Activated naive CD8-positive, alpha-beta T cell (primary cell): ENCODE results near the gene ADAMTSL1.
"Not testable (repeated sequence)": the region's sequence is repeated elsewhere in the genome, so short reads cannot be mapped to it uniquely, and the experiment has no call there.

Experiments used
- H3K27ac Mint-ChIP-seq: one replicate; pipeline ENCODE4 v1.8.0; 2021; ENCODE audit warnings: mixed read lengths
- H3K27me3 Mint-ChIP-seq: one replicate; pipeline ENCODE4 v1.8.0; 2021; ENCODE audit warnings: mixed read lengths
- H3K36me3 Mint-ChIP-seq: one replicate; pipeline ENCODE4 v1.8.0; 2021; ENCODE audit warnings: mixed read lengths
- H3K4me1 Mint-ChIP-seq: one replicate; pipeline ENCODE4 v1.8.0; 2021; ENCODE audit warnings: low read depth, mixed read lengths
- H3K4me3 Mint-ChIP-seq: one replicate; pipeline ENCODE4 v1.8.0; 2021; ENCODE audit warnings: mild to moderate bottlenecking, mixed read lengths
- H3K9me3 Mint-ChIP-seq: one replicate; pipeline ENCODE4 v1.8.0; 2021; ENCODE audit warnings: low read depth, mixed read lengths

Gene ADAMTSL1

DNA sequence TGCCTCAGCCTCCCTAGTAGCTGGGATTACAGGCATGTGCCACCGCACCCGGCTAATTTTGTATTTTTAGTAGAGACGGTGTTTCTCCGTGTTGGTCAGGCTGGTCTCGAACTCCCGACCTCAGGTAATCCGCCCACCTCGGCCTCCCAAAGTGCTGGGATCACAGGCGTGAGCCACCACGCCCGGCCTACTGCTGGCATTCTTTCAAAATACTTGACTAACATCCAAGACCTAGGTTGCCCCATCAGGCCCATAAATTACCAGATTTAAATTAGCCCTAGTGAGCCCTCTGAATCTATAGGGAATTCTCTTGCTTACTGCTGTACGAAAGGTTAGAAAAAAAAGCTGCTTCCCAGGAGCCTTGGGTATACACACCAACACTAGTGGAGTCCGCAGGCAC is 456.7 kb downstream of the ADAMTSL1 start:
- H3K36me3 Mint-ChIP-seq, H3K9me3 Mint-ChIP-seq, H3K4me3 Mint-ChIP-seq, H3K4me1 Mint-ChIP-seq, H3K27me3 Mint-ChIP-seq, H3K27ac Mint-ChIP-seq: not testable (repeated sequence)

GRCh38 chr9:18935541-18935940 is 461.6 kb downstream of the ADAMTSL1 start:
- Mint-ChIP-seq H3K27ac (no peak overlapping the region), H3K4me3 (no peak overlapping the region), H3K9me3 (peaks cover 7% of the 10 kb centered on the region), H3K4me1 (no peaks in the 10 kb centered on the region), H3K27me3 (peaks cover 2% of the 10 kb centered on the region), H3K36me3 (peaks cover 6% of the 10 kb centered on the region)

GRCh38 chr9:18936094-18936871 is 462.3 kb downstream of the ADAMTSL1 start:
- H3K4me3 Mint-ChIP-seq, result no peak overlapping the region
- H3K27ac Mint-ChIP-seq, result no peak overlapping the region
- peaks cover 7% of the 10 kb centered on the region for H3K9me3 Mint-ChIP-seq
- H3K4me1 Mint-ChIP-seq, result no peaks in the 10 kb centered on the region
- peaks cover 6% of the 10 kb centered on the region for H3K36me3 Mint-ChIP-seq
- H3K27me3 Mint-ChIP-seq, result peaks cover 2% of the 10 kb centered on the region

- no peak overlapping the region for H3K4me3 Mint-ChIP-seq
- H3K9me3 Mint-ChIP-seq, result no peaks in the 10 kb centered on the region
- H3K27ac Mint-ChIP-seq, result no peak overlapping the region
- H3K27me3 Mint-ChIP-seq, result no peaks in the 10 kb centered on the region
- H3K4me1 Mint-ChIP-seq, result no peaks in the 10 kb centered on the region
- H3K36me3 Mint-ChIP-seq, result peaks cover 3% of the 10 kb centered on the region
These were observed 466.0 kb downstream of the ADAMTSL1 start for GRCh38 chr9:18939943-18940342.

DNA sequence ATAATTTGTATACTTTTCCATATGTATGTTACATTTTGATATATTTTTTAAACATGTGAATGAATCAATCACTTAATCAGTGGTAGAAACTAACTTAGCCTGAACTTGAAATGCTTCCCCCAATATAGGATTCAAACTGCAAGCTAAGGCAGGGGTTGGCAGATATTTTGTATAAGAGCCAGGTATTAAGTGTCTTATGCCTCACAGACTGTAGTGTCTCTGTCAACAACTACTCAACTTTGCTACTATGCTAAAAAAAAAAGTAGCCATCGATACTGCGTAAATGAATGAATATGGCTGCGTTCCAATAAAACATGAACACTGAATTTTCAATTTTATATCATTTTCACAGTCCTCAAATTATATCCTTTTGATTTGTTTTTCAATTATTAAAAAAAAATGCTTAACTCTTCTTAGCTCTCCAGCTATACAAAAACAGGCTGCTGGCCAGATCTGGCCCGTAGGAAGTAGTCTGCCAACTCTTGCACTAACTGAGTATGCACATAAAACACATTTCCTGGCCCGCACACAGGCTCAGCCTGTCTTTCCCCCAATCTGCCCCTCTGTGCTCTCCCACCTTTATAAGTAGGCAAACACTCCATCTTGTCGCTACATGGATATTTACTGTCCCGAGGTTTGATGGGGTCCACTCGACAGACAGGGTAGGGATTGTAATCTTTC is 467.2 kb downstream of the ADAMTSL1 start:
- no peak overlapping the region for H3K27ac Mint-ChIP-seq
- H3K9me3 Mint-ChIP-seq, result no peaks in the 10 kb centered on the region
- no peaks in the 10 kb centered on the region for H3K27me3 Mint-ChIP-seq

GRCh38 chr9:18942801-18943200 is 468.8 kb downstream of the ADAMTSL1 start:
- H3K9me3 Mint-ChIP-seq, result no peaks in the 10 kb centered on the region
- H3K36me3 Mint-ChIP-seq, result no peaks in the 10 kb centered on the region
- peaks cover 1% of the 10 kb centered on the region for H3K27me3 Mint-ChIP-seq
- no peak overlapping the region for H3K27ac Mint-ChIP-seq
- no peaks in the 10 kb centered on the region for H3K4me1 Mint-ChIP-seq
- H3K4me3 Mint-ChIP-seq, result no peak overlapping the region

More for the DNA sequence above, 467.2 kb downstream of the ADAMTSL1 start:
- Mint-ChIP-seq H3K4me1 (no peaks in the 10 kb centered on the region), H3K36me3 (peaks cover 3% of the 10 kb centered on the region), H3K4me3 (no peak overlapping the region)

DNA sequence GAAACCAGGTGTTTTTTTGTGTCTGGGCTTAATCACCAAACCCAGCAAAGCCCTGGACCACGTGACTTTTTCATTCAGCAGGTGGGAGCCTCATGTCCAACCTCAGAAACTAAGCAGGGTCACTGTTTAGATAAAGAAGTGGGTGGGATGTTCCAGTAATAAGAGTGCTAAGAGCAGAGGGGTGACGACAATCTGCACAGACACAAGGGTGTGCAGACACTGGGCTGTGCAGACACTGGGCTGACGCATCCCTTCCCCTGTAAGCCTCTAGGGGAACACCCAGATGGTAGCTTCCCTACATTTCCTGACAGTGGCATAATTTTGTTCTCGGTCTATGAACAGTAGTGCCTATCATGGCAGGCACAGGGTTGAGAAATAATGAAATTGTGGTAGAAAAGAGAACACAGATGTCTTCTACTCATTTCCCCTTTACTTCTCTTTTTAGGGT is 474.0 kb downstream of the ADAMTSL1 start:
- Mint-ChIP-seq H3K9me3 (no peaks in the 10 kb centered on the region), H3K36me3 (no peaks in the 10 kb centered on the region), H3K27me3 (peaks cover 1% of the 10 kb centered on the region), H3K27ac (no peak overlapping the region), H3K4me1 (no peaks in the 10 kb centered on the region), H3K4me3 (no peak overlapping the region)

DNA sequence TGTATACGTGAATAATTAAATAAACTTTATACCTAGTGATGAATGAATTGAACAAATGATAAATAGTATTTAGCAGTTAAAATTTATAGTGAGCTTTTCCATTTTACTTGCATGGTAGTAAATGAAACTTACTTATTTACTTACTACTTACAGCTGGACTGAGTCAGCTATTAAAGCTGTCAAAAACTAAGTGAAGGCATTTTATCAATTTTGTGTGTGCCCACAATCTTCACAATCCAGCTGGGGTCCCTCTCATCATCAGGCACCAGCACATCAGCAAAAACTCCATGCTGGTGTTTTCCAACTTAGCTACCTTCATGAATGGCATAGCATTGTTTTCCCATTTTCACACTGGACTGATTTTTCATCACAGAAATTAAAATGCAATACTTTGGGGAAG is 478.0 kb downstream of the ADAMTSL1 start:
- Mint-ChIP-seq H3K4me1 (no peaks in the 10 kb centered on the region), H3K27ac (no peak overlapping the region), H3K4me3 (no peak overlapping the region), H3K27me3 (peaks cover 4% of the 10 kb centered on the region), H3K9me3 (no peaks in the 10 kb centered on the region), H3K36me3 (no peaks in the 10 kb centered on the region)

GRCh38 chr9:18955626-18956025 is 481.7 kb downstream of the ADAMTSL1 start:
- Mint-ChIP-seq H3K27me3 (peaks cover 8% of the 10 kb centered on the region), H3K4me1 (no peaks in the 10 kb centered on the region), H3K9me3 (no peaks in the 10 kb centered on the region), H3K27ac (no peak overlapping the region), H3K36me3 (no peaks in the 10 kb centered on the region), H3K4me3 (no peak overlapping the region)
